A673 (cell line): ENCODE results near the gene CHST1. TPM values are rescaled to one million over a fixed set of nuclear protein-coding genes. Genes with fewer than 3 reads are reported as not detected.

Experiments used
- BruUV-seq: library from RNA; stranded (reverse); fragments of 400-500 nt; replicated peaks from 2 replicates; lab custom pipeline; 2021; lab: Mats Ljungman, UMichigan
- CTCF ChIA-PET: fragments of 300-600 bp; sonication (Branson Sonifier 250); formaldehyde crosslinking; loops from one replicate; lab custom pipeline; 2022; ENCODE audit warnings: antibody characterized with exemption; lab: Charles Lee
- POLR2A ChIA-PET: fragments of 300-600 bp; sonication (Branson Sonifier 250); formaldehyde crosslinking; loops from one replicate; lab custom pipeline; 2022; ENCODE audit warnings: antibody characterized with exemption; ENCODE audit not compliant: low non-redundant PET; lab: Charles Lee
- DNase-seq: peaks from one replicate; pipeline ENCODE4 v3.0.0-alpha.2; 2015; ENCODE audit warnings: low spot score
- H3K27ac ChIP-seq: fragments of 200-600 bp; sonication (generic); 2 replicates; pipeline ENCODE4 v1.5.1; 2016; ENCODE audit warnings: mixed run types, low read depth, mild to moderate bottlenecking, mixed read lengths, antibody characterized with exemption, low read length; ENCODE audit not compliant: poor library complexity, severe bottlenecking
- H3K27me3 ChIP-seq: fragments of 200-600 bp; sonication (generic); replicated peaks from 2 replicates; pipeline ENCODE4 v1.6.1; 2017; ENCODE audit warnings: mixed run types, low read depth, mild to moderate bottlenecking, mixed read lengths, antibody characterized with exemption, low read length; ENCODE audit not compliant: insufficient read depth, poor library complexity
- H3K36me3 ChIP-seq: fragments of 200-600 bp; sonication (generic); 2 replicates; pipeline ENCODE4 v1.6.1; 2016; ENCODE audit warnings: mixed run types, mild to moderate bottlenecking, mixed read lengths, antibody characterized with exemption, low read length; ENCODE audit not compliant: insufficient read depth, poor library complexity, severe bottlenecking
- H3K4me1 ChIP-seq: fragments of 200-600 bp; sonication (generic); 2 replicates; pipeline ENCODE4 v1.6.1; 2017; ENCODE audit warnings: mixed run types, mild to moderate bottlenecking, mixed read lengths, antibody characterized with exemption, low read length; ENCODE audit not compliant: insufficient read depth, poor library complexity, severe bottlenecking
- H3K4me3 ChIP-seq: fragments of 200-600 bp; sonication (generic); 2 replicates; pipeline ENCODE4 v1.5.1; 2016; ENCODE audit warnings: low read depth, mixed run types, mild to moderate bottlenecking, mixed read lengths, low read length; ENCODE audit not compliant: poor library complexity, severe bottlenecking
- H3K9me3 ChIP-seq: fragments of 200-600 bp; sonication (generic); 2 replicates; pipeline ENCODE4 v1.6.1; 2016; ENCODE audit warnings: mixed run types, low read depth, mild to moderate bottlenecking, mixed read lengths, antibody characterized with exemption, low read length; ENCODE audit not compliant: poor library complexity, severe bottlenecking
- EZH2 ChIP-seq: fragments of 200-600 bp; sonication (generic); IDR thresholded peaks from 2 replicates; pipeline ENCODE4 v1.6.1; 2017; ENCODE audit warnings: borderline replicate concordance, low read depth, mild to moderate bottlenecking, mixed read lengths, antibody characterized with exemption, low read length; ENCODE audit not compliant: poor library complexity, severe bottlenecking
- intact Hi-C: fragments of 100-400 bp; cut with micrococcal nuclease; formaldehyde crosslinking; loops from one replicate; pipeline ENCODE4 v1.10.0; 2022; ENCODE audit not compliant: unreplicated experiment
- total RNA-seq: library from RNA; stranded (reverse); gene quantifications from 2 replicates; pipeline ENCODE4 v1.2.3, GENCODE V29; 2021
- TF ChIP-seq, protein P1 (sequence below): fragments of 300-800, 200-600 bp; sonication (generic); conservative IDR thresholded peaks from 2 replicates; pipeline ENCODE4 v1.5.1; 2017; ENCODE audit warnings: low read depth, mild to moderate bottlenecking, antibody characterized with exemption, low read length, moderate library complexity, mixed read lengths

The CHST1 gene
- total RNA-seq, 1 experiment from 2014 or later, result 17.0 TPM

- Histone ChIP-seq H3K4me3 (no peak overlapping the region), H3K36me3 (no peaks in the 10 kb centered on the region), H3K27me3 (no peaks in the 10 kb centered on the region), H3K4me1 (peaks cover 6% of the 10 kb centered on the region), H3K27ac (no peak overlapping the region), H3K9me3 (no peaks in the 10 kb centered on the region)
- ChIA-PET CTCF (no interaction called here), POLR2A (no interaction called here)
- no TSS peak for BruUV-seq
- TF ChIP-seq EZH2, result no peak
- TF ChIP-seq, protein P1, sequence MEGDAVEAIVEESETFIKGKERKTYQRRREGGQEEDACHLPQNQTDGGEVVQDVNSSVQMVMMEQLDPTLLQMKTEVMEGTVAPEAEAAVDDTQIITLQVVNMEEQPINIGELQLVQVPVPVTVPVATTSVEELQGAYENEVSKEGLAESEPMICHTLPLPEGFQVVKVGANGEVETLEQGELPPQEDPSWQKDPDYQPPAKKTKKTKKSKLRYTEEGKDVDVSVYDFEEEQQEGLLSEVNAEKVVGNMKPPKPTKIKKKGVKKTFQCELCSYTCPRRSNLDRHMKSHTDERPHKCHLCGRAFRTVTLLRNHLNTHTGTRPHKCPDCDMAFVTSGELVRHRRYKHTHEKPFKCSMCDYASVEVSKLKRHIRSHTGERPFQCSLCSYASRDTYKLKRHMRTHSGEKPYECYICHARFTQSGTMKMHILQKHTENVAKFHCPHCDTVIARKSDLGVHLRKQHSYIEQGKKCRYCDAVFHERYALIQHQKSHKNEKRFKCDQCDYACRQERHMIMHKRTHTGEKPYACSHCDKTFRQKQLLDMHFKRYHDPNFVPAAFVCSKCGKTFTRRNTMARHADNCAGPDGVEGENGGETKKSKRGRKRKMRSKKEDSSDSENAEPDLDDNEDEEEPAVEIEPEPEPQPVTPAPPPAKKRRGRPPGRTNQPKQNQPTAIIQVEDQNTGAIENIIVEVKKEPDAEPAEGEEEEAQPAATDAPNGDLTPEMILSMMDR, result no peak
- intact Hi-C loops, result no loop called here
- no peak for DNase-seq
Measured at GRCh38 chr11:45651156-45651555, 14.3 kb downstream of the CHST1 start.

- no peak overlapping the region for H3K27ac ChIP-seq
- no peak overlapping the region for H3K4me3 ChIP-seq
- TF ChIP-seq, protein P1, result no peak
- TF ChIP-seq EZH2, result no peak
- ChIA-PET CTCF (no interaction called here), POLR2A (no interaction called here)
- H3K9me3 ChIP-seq, result no peaks in the 10 kb centered on the region
- no TSS peak for BruUV-seq
- intact Hi-C loops, result no loop called here
- DNase-seq, result no peak
- H3K36me3 ChIP-seq, result no peaks in the 10 kb centered on the region
- H3K27me3 ChIP-seq, result no peaks in the 10 kb centered on the region
- H3K4me1 ChIP-seq, result peaks cover 6% of the 10 kb centered on the region
Measured at GRCh38 chr11:45650166-45651095, 15.0 kb downstream of the CHST1 start.

DNA sequence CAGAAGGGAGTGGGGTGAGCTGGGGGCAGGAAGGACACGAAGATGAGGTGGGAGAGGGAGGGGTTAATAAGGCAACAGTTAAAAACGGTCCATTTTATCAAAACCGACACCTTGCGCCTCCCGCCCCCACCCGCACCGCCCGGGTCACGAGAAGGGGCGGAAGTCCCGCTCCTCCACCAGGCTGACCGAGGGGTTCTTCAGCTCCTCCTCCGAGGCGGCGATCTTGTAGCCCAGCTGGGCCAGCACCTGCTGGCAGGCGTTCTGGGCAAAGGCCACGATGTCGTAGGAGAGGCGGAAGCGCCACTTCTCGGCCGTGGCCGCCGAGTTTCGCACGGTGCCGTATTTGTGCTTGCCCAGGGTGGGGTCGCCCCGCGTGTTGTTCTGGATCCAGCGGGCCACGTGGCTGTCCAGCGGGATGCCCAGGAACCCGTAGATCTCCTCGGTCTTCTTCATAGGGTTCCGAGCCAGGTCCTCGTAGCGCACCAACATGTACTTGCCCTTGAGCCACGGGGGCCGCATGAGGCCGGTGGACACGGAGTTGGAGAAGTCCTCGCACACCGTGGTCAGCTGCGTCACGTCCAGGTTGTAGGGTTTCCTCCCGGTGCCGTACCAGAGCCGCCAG lies 15.8 kb downstream of the CHST1 start:
- intact Hi-C loops, result no loop called here
- H3K4me1 ChIP-seq, result peaks cover under 1% of the 10 kb centered on the region
- no peaks in the 10 kb centered on the region for H3K9me3 ChIP-seq
- no peaks in the 10 kb centered on the region for H3K27me3 ChIP-seq
- POLR2A ChIA-PET, result no interaction called here
- no peak overlapping the region for H3K27ac ChIP-seq
- no peak for DNase-seq
- no peaks in the 10 kb centered on the region for H3K36me3 ChIP-seq
- no TSS peak for BruUV-seq
- CTCF ChIA-PET, result no interaction called here
- no peak overlapping the region for H3K4me3 ChIP-seq
- no peak for TF ChIP-seq EZH2
- TF ChIP-seq, protein P1, result no peak
